ENCODE measurements around the gene DYSF. TPM values are rescaled to one million over a fixed set of nuclear protein-coding genes. Genes with fewer than 3 reads are reported as not detected.
A peak's percentile ranks its signal among the peaks of the same experiment; 100 is the strongest.

The DYSF gene
- total RNA-seq, 2 donors from 2014 or later = 0.34 to 2.8 TPM

- no peak overlapping the region for H3K4me3 Mint-ChIP-seq
- ATAC-seq (no peak), DNase-seq (no peak)
- H3K27me3 Mint-ChIP-seq = peaks cover 18% of the 10 kb centered on the region
- no peak overlapping the region for H3K27ac Mint-ChIP-seq
- H3K9me3 ChIP-seq (ENCODE audit: control insufficient read depth, low read length, poor library complexity, severe bottlenecking) = no peaks in the 10 kb centered on the region
- peaks cover 4% of the 10 kb centered on the region for H3K36me3 Mint-ChIP-seq (ENCODE audit: low read depth)
- H3K4me1 Mint-ChIP-seq = no peaks in the 10 kb centered on the region
These were observed 163.9 kb downstream of the DYSF start for GRCh38 chr2:71617266-71617665.

DNA sequence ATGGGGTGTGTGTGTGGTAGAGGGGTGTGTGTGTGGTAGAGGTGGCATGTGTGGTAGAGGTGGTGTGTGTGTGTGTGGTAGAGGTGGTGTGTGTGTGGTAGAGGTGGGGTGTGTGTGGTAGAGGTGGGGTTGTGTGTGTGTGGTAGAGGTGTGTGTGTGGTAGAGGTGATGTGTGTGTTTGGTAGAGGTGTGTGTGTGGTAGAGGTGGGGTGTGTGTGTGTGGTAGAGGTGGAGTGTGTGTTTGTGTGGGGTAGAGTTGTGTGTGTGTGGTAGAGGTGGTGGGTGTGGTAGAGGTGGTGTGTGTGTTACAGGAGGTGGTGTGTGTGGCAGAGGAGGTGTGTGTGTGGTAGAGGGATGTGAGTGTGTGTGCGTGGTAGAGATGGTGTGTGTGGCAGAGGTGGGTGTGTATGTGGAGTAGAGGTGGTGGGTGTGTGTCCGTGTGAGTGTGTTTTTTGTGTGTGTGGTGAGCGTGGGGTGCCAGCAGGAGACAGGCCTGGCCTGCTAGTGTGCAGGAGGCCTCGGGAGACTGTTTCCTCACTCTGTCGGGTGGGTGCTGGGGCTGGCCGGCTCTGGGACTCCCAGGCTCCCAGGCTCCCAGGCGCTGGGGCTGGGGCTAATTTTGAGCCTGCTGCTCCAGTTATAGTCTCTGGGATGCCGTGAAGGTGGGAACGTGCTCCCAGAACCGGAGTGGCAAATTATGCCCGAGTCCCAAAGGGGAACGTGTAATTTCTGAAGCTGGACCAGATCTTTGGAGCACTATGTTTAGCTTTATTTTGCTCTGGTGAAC lies 165.2 kb downstream of the DYSF start:
- ATAC-seq (no peak), DNase-seq (no peak)
- Mint-ChIP-seq H3K4me1 (no peaks in the 10 kb centered on the region), H3K27me3 (peaks cover 22% of the 10 kb centered on the region), H3K36me3 (ENCODE audit: low read depth) (peaks cover 4% of the 10 kb centered on the region), H3K27ac (peak overlapping the region; percentile 32), H3K4me3 (no peak overlapping the region)
- H3K9me3 ChIP-seq (ENCODE audit: control insufficient read depth, low read length, poor library complexity, severe bottlenecking) = no peaks in the 10 kb centered on the region

GRCh38 chr2:71619230-71619741 lies 165.9 kb downstream of the DYSF start:
- peaks cover 22% of the 10 kb centered on the region for H3K27me3 Mint-ChIP-seq
- peaks cover 4% of the 10 kb centered on the region for H3K36me3 Mint-ChIP-seq (ENCODE audit: low read depth)
- peak overlapping the region; percentile 32 for H3K27ac Mint-ChIP-seq
- ATAC-seq (no peak), DNase-seq (no peak)
- H3K4me3 Mint-ChIP-seq = no peak overlapping the region
- no peaks in the 10 kb centered on the region for H3K9me3 ChIP-seq (ENCODE audit: control insufficient read depth, low read length, poor library complexity, severe bottlenecking)
- H3K4me1 Mint-ChIP-seq = no peaks in the 10 kb centered on the region

DNA sequence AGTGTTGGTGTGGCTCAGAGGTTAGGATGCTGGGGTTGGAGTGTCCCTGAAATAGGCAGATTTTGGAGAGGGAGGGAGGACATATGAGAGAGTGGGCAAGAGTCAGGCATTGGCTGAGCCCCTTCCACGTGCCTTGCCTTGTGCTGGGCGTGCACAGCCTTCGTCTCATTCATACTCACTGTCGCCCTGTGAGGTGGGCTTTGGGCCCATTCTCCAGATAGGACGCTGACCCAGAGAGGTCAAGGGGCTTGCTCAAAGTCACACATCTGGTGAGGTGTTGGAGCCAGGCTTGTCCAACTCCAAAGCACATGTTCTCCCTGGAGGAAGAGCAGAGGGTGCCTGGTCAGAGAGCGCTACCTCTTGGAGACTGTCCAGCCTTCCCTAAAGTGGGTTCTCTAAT lies 166.8 kb downstream of the DYSF start:
- no peak for ATAC-seq
- peaks cover 16% of the 10 kb centered on the region for H3K27me3 Mint-ChIP-seq

GRCh38 chr2:71620851-71621251 lies 167.5 kb downstream of the DYSF start:
- no peak for DNase-seq
- no peak overlapping the region for H3K4me3 Mint-ChIP-seq
- no peak for ATAC-seq
- peaks cover 14% of the 10 kb centered on the region for H3K27me3 Mint-ChIP-seq
- H3K27ac Mint-ChIP-seq = no peak overlapping the region
- H3K36me3 Mint-ChIP-seq (ENCODE audit: low read depth) = no peaks in the 10 kb centered on the region
- no peaks in the 10 kb centered on the region for H3K4me1 Mint-ChIP-seq
- H3K9me3 ChIP-seq (ENCODE audit: control insufficient read depth, low read length, poor library complexity, severe bottlenecking) = no peaks in the 10 kb centered on the region

More for the DNA sequence above, 166.8 kb downstream of the DYSF start:
- Mint-ChIP-seq H3K36me3 (ENCODE audit: low read depth) (no peaks in the 10 kb centered on the region), H3K4me1 (no peaks in the 10 kb centered on the region), H3K27ac (no peak overlapping the region), H3K4me3 (no peak overlapping the region)
- no peak for DNase-seq
- no peaks in the 10 kb centered on the region for H3K9me3 ChIP-seq (ENCODE audit: control insufficient read depth, low read length, poor library complexity, severe bottlenecking)

DNA sequence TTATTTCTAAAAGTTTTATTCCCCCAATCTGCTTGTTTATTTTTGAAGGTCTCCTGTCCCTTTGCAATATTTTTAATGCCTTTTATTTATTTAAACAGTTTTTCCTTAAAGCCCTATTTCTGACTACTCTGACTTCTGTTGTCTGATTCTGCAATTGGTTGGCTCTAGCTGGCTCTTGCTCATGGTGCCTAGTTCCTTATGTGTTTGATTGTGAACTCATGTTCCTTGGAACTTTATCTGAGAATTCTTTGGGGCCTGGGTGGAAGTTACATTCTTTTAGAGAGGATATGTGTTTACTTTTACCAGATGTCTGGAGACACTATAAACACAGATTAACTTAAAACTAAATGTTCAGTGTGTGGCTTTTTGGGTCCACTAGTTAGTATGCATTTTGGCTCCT lies 175.9 kb downstream of the DYSF start:
- ATAC-seq = no peak
- Mint-ChIP-seq H3K4me1 (no peaks in the 10 kb centered on the region), H3K4me3 (no peak overlapping the region), H3K27ac (no peak overlapping the region), H3K27me3 (peaks cover 44% of the 10 kb centered on the region), H3K36me3 (ENCODE audit: low read depth) (peaks cover 2% of the 10 kb centered on the region)
- DNase-seq = no peak
- no peaks in the 10 kb centered on the region for H3K9me3 ChIP-seq (ENCODE audit: control insufficient read depth, low read length, poor library complexity, severe bottlenecking)

DNA sequence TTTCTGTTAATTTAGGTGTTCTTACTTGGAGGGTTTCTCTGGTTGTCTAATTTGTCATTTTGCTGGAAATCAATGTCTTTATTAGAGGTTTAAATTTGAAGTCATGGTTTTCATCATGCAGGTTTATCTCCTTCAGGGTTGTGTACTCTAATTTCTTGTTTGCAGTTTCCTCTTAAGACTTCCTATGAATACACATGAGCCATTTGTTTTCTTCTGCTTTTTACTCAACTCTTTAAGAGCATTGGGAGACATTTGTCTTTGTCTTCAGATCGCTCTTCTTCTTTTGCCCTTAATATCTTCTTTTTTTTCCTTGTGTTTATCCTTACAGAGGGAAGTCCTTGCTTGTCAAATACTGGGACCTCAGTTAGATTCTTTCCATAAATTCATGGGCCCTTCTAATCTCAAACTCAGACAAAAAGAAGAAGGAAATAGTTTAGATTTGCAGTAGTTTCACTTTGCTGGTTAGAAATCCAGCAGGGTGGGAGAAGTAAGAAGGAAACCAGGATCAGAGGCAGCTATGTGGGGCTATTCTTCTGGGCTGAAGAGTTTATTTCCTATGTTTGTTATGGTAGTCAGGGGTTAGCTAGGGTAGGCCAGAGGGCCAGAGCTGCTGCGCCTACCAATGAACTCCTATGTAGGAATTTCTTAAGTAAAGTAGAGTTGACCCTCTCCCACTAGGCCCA lies 176.6 kb downstream of the DYSF start:
- Mint-ChIP-seq H3K4me1 (no peaks in the 10 kb centered on the region), H3K4me3 (no peak overlapping the region), H3K27ac (no peak overlapping the region), H3K36me3 (ENCODE audit: low read depth) (peaks cover 2% of the 10 kb centered on the region), H3K27me3 (peaks cover 43% of the 10 kb centered on the region)
- no peak for ATAC-seq
- H3K9me3 ChIP-seq (ENCODE audit: control insufficient read depth, low read length, poor library complexity, severe bottlenecking) = no peaks in the 10 kb centered on the region
- DNase-seq = no peak

- no peak for ATAC-seq
These were observed 177.3 kb downstream of the DYSF start for GRCh38 chr2:71630454-71631328.

DNA sequence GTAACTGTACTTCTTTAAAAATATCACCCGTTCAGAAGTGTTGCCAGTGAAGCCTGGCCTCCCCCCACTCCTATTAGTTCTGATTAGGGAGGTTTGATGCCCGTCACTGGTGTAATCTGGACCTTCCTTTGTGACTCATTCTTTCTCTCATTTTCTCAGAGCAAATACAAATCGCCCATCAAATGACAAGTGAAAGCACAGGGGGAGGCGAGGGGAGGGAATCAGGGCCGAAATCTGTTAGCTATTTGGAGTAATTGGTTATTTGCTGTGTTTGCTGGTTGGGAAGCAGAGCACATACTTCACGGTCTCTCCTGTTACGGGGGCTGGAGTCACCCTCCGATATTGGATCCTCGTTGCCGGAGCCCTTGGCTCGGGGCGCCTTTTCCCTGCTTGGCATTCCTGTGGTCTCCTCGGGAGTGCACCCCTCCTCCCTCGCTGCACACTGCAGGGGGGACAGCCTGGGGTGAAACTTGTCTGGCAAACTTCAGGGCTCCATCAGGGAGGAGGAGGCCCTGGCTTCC lies 178.1 kb downstream of the DYSF start:
- DNase-seq (no peak), ATAC-seq (no peak)
- Mint-ChIP-seq H3K4me1 (no peaks in the 10 kb centered on the region), H3K4me3 (no peak overlapping the region), H3K27ac (no peak overlapping the region), H3K27me3 (peaks cover 38% of the 10 kb centered on the region), H3K36me3 (ENCODE audit: low read depth) (peaks cover 2% of the 10 kb centered on the region)
- no peaks in the 10 kb centered on the region for H3K9me3 ChIP-seq (ENCODE audit: control insufficient read depth, low read length, poor library complexity, severe bottlenecking)

More at GRCh38 chr2:71630454-71631328, 177.3 kb downstream of the DYSF start:
- no peak overlapping the region for H3K27ac Mint-ChIP-seq
- H3K27me3 Mint-ChIP-seq = peaks cover 38% of the 10 kb centered on the region
- H3K4me3 Mint-ChIP-seq = no peak overlapping the region
- peaks cover 2% of the 10 kb centered on the region for H3K36me3 Mint-ChIP-seq (ENCODE audit: low read depth)
- H3K9me3 ChIP-seq (ENCODE audit: control insufficient read depth, low read length, poor library complexity, severe bottlenecking) = no peaks in the 10 kb centered on the region
- DNase-seq = no peak
- H3K4me1 Mint-ChIP-seq = no peaks in the 10 kb centered on the region

DNA sequence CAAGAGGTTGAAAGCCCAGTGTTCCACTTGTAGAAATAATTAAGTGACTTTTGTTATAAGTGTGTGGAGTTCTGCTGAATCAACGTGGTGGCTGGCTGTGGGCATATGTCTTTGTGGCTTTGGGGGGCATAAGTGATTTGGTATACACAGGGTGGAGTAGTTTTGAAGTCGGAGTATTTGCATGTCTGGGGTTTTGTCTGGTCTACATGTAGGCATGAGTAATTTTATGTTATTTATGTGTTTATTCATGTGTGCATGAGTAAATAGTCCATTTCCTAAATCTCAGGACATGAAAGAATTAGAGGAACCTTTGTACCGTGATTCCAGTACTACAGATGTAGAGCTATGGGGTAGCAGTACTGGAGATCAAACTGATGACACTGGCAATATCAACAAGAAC lies 179.7 kb downstream of the DYSF start:
- H3K36me3 Mint-ChIP-seq (ENCODE audit: low read depth) = peaks cover 2% of the 10 kb centered on the region
- H3K27ac Mint-ChIP-seq = no peak overlapping the region
- H3K4me3 Mint-ChIP-seq = no peak overlapping the region
- no peaks in the 10 kb centered on the region for H3K4me1 Mint-ChIP-seq
- ATAC-seq = no peak
- H3K27me3 Mint-ChIP-seq = peaks cover 31% of the 10 kb centered on the region
- DNase-seq = no peak
- no peaks in the 10 kb centered on the region for H3K9me3 ChIP-seq (ENCODE audit: control insufficient read depth, low read length, poor library complexity, severe bottlenecking)

DNA sequence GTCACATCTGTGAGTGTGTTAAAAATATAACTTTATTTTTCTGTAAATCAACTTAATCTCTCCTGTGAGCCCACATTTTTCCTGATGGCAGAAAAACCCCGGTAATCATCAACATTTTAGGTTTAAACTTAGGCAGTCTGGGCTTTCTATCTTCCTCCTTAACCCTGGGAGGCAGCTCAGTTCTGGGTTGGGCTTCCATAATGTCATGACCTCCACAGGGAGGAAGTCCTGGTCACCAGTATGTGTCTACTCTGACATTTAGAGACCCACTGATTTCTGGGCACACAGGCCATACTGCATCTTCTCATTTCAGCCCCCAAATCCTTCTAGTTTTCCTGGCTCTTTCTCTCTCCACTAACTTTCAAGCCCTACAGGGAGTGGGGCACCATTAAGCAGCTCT lies 181.2 kb downstream of the DYSF start:
- H3K9me3 ChIP-seq (ENCODE audit: control insufficient read depth, low read length, poor library complexity, severe bottlenecking) = no peaks in the 10 kb centered on the region
- ATAC-seq (no peak), DNase-seq (no peak)
- peaks cover 31% of the 10 kb centered on the region for H3K27me3 Mint-ChIP-seq
- no peak overlapping the region for H3K27ac Mint-ChIP-seq
- H3K36me3 Mint-ChIP-seq (ENCODE audit: low read depth) = no peaks in the 10 kb centered on the region
- no peaks in the 10 kb centered on the region for H3K4me1 Mint-ChIP-seq
- no peak overlapping the region for H3K4me3 Mint-ChIP-seq

DNA sequence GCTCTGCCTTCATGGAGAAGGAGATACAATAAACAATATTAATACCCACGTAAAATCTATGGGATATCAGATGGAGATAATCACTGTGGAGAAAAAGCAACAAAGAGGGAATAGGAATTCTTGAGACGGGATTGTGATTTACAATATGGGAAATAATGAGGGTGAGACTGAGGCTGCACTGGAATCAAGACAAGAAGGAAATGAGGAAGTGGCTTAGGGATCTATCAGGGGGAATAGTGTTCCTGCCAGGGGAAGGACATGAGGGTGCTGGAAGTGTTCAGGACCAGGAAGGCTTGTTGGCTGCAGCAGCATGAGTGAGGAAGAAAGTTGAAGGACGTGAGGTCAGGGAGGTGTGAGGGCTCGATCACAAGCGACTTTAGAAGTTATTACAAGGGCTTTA lies 182.4 kb downstream of the DYSF start:
- H3K4me1 Mint-ChIP-seq = no peaks in the 10 kb centered on the region
- H3K36me3 Mint-ChIP-seq (ENCODE audit: low read depth) = no peaks in the 10 kb centered on the region
- ATAC-seq (no peak), DNase-seq (no peak)
- H3K27ac Mint-ChIP-seq = no peak overlapping the region
- H3K4me3 Mint-ChIP-seq = no peak overlapping the region
- H3K27me3 Mint-ChIP-seq = peaks cover 24% of the 10 kb centered on the region
- no peaks in the 10 kb centered on the region for H3K9me3 ChIP-seq (ENCODE audit: control insufficient read depth, low read length, poor library complexity, severe bottlenecking)

GRCh38 chr2:71637168-71637567 lies 183.8 kb downstream of the DYSF start:
- Mint-ChIP-seq H3K4me3 (no peak overlapping the region), H3K4me1 (no peaks in the 10 kb centered on the region), H3K36me3 (ENCODE audit: low read depth) (no peaks in the 10 kb centered on the region), H3K27me3 (peaks cover 23% of the 10 kb centered on the region), H3K27ac (no peak overlapping the region)
- ATAC-seq (no peak), DNase-seq (no peak)
- no peaks in the 10 kb centered on the region for H3K9me3 ChIP-seq (ENCODE audit: control insufficient read depth, low read length, poor library complexity, severe bottlenecking)
